HG03064 (cell line): ENCODE data around the gene PLPP3.
"Not testable (repeated sequence)": the region's sequence is repeated elsewhere in the genome, so short reads cannot be mapped to it uniquely, and the experiment has no call there.

Source experiments
- ATAC-seq: cut with Tn5 transposase; IDR thresholded peaks from one replicate; pipeline ENCODE4 v1.9.1; 2021; ENCODE audit warnings: low read depth; ENCODE audit not compliant: unreplicated experiment

The PLPP3 gene

DNA sequence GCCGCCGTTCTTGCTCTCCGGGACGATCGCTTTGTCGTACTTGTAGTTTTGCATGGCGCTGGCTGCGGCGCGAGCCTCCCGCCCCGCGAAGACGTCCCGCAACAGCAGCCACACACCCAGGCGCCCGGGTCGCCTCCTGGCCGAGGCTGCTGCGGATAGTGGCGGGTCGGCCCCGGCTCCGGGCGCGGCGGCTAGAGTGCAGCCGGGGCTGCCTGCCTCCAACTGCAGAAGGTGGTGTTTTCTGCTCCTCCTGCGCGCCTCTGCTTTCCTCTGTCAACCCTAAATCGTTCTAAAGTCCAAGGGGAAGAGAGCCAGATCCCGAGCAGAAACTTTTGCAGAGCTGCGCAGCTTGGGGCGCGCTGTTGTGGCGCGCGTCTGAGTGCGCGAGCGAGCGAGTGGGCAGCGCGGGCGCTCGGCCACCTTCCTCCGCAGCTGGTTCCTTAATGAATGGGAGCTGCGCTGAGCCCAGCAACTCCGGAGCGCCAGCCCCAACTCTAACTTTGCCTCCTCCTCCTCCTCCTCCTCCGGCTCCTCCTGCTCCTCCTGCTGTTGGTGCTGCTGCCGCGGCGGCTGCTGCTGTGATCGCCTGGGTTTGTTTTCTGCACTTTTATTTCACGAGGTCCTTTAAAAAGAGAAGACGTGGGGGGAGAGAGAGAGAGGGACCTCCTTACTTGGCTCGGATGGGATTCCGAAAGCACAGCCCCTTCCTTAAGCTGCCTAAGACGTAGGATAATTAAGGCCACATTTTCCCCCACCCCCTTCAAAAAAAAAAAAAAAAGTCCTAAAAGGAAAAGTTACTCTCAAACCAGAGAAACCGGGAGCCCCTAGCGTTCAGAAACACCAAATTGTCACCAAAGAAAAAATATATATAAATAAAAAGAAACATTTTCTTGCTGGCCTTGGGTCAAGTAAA lies at the start of gene PLPP3:
TSS of gene PLPP3 (minus strand) at position 601 of the 913 bp plus-strand sequence. CDS start at position 54, 547 bp downstream.
- ATAC-seq = no peak

DNA sequence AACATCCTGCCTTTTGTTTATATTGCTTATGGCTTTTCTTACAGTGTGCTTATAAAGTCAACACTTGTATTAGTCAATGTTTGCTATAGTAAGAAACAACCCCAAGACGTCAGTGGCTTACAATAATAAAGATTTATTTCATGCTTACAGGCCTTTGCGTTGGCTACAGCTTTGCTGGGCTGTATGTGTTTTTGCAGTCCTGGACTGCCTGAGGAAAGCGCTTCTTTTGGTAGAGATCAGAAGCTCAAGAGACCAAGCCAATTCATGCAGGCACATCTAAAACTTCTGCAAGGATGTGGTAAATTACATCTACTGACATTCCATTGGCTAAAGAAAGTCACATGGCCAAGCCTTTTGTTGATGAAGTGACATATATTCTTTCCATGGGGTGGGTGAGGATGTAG lies 48.3 kb upstream of the PLPP3 start:
- ATAC-seq = no peak

GRCh38 chr1:56627019-56627635 lies 47.8 kb upstream of the PLPP3 start:
- no peak for ATAC-seq

- ATAC-seq = no peak
Observed at GRCh38 chr1:56626546-56626945, 47.2 kb upstream of the PLPP3 start.

DNA sequence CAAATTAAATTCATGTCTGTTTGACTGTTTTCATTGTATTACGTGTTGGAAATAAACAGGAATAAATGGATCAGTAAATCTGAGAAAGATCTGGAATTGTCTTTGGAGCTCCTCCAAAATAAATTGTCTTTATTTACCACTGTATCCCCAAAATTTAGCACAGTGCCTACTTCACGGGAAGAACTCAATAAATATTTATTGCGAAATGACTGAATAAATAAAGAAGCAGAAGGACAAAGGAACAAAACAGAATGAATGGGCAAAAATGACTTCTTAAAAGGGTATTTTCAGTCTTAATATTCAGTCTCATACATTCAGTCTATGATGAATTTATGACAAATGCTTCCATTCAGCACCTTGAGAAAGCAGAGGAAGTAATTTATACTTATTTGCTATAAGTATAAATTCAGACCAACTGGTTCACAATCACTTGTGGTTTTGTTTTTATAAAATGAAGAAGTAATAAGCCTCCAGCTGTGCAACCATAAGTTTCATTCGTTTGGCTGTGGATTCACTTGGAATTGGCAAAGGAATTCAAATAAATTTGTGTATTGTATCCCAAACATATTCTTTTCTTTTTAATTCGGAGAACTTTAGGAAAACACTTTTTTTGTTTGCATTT lies 46.6 kb upstream of the PLPP3 start:
- ATAC-seq = no peak

GRCh38 chr1:56617141-56617540 lies 37.8 kb upstream of the PLPP3 start:
- no peak for ATAC-seq

GRCh38 chr1:56610770-56611169 lies 31.4 kb upstream of the PLPP3 start:
- ATAC-seq = not testable (repeated sequence)

GRCh38 chr1:56610097-56610496 lies 30.7 kb upstream of the PLPP3 start:
- not testable (repeated sequence) for ATAC-seq

DNA sequence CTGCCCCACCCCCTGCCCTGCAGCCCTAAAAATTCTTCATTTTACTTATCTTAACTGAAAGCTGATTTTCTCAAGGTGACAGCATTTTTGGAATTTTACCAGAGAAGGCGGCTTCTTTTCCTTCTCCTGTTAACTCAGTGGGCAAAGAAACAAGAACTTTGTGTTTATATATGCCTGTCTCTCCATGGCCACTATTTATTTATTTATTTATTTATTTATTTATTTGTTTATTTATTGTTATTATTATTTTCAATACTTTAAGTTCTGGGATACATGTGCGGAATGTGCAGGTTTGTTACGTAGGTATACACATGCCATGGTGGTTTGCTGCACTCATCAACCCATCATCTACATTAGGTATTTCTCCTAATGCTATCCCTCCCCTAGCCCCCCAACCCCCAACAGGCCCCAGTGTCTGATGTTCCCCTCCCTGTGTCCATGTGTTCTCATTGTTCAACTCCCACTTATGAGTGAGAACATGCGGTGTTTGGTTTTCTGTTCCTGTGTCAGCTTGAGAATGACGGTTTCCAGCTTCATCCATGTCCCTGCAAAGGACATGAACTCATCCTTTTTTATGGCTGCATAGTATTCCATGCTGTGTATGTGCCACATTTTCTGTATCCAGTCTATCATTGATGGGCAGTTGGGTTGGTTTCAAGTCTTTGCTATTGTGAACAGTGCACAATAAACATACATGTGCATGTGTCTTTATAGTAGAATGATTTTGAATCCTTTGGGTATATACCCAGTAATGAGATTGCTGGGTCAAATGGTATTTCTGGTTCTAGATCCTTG lies 16.2 kb upstream of the PLPP3 start:
- not testable (repeated sequence) for ATAC-seq

GRCh38 chr1:56591909-56592308 lies 12.5 kb upstream of the PLPP3 start:
- ATAC-seq = no peak

GRCh38 chr1:56590520-56591011 lies 11.2 kb upstream of the PLPP3 start:
- ATAC-seq = no peak

DNA sequence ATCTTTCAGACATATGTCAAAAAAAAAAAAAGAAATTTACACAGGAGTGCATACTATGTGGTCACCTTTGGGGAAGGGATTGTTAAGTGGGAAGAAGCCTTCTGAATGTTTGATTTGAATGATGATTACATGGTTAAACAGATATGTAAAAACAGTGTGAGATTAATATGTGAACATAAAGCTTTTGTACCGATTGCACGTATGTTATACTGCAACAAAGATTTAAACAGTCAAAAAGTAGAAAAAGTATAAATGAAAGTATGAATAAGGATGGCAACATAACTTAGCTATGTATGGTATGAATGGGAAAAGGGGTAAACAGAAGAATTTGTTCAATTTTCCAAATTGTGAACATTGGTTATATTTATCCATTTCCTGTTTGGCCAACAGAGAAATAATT lies 10.0 kb upstream of the PLPP3 start:
- ATAC-seq = no peak

- ATAC-seq = no peak
Observed at GRCh38 chr1:56586502-56586901, 7.1 kb upstream of the PLPP3 start.

DNA sequence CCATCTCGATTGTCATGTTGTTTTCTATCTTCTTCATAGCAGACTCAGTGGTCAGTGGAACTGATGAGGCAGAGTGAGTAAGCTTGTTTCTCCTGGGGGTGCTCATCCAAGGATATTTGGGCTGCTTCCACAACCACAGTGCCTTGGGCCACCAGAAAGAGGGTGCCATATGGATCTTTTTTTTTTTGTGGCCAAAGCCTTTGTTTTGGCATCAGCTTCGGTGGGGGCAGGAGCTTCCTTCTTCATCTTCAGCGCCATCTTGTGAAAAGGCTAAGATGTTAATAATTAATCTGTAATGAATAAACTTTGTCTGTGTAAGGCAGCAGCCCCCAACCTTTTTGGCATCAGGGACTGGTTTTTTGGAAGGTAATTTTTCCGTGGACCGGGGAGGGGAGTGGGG lies 6.6 kb upstream of the PLPP3 start:
- no peak for ATAC-seq

GRCh38 chr1:56584910-56585528 lies 5.7 kb upstream of the PLPP3 start:
- ATAC-seq = no peak

DNA sequence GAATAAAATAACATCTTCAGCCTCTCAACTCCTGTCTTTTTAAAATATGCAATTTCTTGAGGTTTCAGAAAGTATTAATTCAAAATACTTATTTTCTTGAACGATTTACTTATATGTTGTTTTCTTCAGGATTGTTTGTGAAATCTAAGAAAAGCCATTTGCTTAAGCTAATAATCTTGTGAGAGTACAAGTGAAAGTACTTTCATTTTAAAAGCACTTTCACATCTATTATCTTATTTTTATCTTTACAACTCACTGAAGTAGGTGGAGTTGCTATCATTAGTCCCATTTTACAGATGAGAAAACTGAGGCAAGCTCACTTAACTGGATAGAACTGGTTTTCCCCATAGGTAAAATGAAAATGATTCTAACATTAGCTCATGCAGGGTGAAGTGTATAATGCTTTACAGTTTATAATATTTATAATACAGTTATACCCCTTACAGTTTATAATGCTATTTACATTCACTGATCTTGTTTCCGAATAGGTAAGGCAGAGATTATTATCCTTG lies 4.7 kb upstream of the PLPP3 start:
- ATAC-seq = no peak

DNA sequence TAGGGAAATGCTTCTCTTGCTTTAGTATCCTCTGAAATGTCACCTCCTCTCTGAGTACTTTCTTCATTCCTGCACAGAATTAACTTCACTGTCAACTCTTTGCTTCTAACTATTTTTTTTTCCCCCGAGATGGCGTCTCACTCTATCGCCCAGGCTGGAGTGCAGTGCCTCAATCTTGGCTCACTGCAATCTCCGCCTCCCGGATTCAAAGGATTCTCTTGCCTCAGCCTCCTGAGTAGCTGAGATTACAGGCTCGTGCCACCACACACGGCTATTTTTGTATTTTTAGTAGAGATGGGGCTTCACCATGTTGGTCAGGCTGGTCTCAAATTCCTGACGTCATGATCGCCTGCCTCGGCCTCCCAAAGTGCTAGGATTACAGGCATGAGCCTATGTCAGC lies 1.4 kb upstream of the PLPP3 start:
- ATAC-seq = no peak

GRCh38 chr1:56578138-56578962 lies 1.0 kb downstream of the PLPP3 start:
- ATAC-seq = no peak
